Adrenal gland (tissue), 5 donors: ENCODE measurements around the gene TFB2M.

ENCODE experiments used
- CTCF ChIP-seq, 6 experiments: fragments of 450-650 bp in 4 of 6; fragments of 200-600 bp in 2 of 6; sonication (generic) in 1 of 6; IDR thresholded peaks; 1 replicate in 5 of 6; 2 replicates in 1 of 6; pipeline versions ENCODE4 v1.5.1 to v1.8.0; 2016 to 2021; ENCODE audit warnings: antibody characterized with exemption in 6 of 6, mild to moderate bottlenecking in 2 of 6, moderate library complexity in 1 of 6
- POLR2A ChIP-seq, 2 donors: fragments of 450-650 bp; IDR thresholded peaks; one replicate each; pipeline ENCODE4 v1.6.1; 2017; ENCODE audit warnings: antibody characterized with exemption in 2 of 2, mild to moderate bottlenecking in 2 of 2, moderate library complexity in 1 of 2
- donor health status: DM: no; HTN: no; CAD: no.

- TF ChIP-seq CTCF (IDR thresholded peaks at IDR 0.05): no peak
- no peak for TF ChIP-seq POLR2A (IDR thresholded peaks at IDR 0.05)
These were observed 31.9 kb downstream of the TFB2M start for GRCh38 chr1:246534114-246534513.
